AG04449 (cell line): ENCODE measurements around the gene COL17A1.

Source experiments
- CTCF ChIA-PET: fragments of 350-600 bp; formaldehyde crosslinking; extraction: SDS; loops from one replicate; lab custom pipeline; 2021; ENCODE audit warnings: antibody characterized with exemption; lab: Yijun Ruan, JAX
- POLR2A ChIA-PET: fragments of 400-600, 350-600 bp; formaldehyde crosslinking; extraction: SDS; loops from one replicate; lab custom pipeline; 2020; ENCODE audit warnings: antibody characterized with exemption, inconsistent platforms; lab: Yijun Ruan, JAX
- DNase-seq: peaks from one replicate; pipeline ENCODE4 v3.0.0-alpha.2; 2010; ENCODE audit warnings: low read depth, low spot score
- H3K4me3 ChIP-seq: 2 replicates; pipeline ENCODE4 v1.5.1; 2011; ENCODE audit warnings: low read depth, mild to moderate bottlenecking, control low read depth, low read length
- TF ChIP-seq, protein P1 (sequence below): IDR thresholded peaks from one replicate; pipeline ENCODE4 v1.5.1; 2011; ENCODE audit warnings: mild to moderate bottlenecking, moderate library complexity, low read length, control low read depth, inconsistent platforms; ENCODE audit not compliant: insufficient read depth; ENCODE audit errors: missing control alignments

The COL17A1 gene

DNA sequence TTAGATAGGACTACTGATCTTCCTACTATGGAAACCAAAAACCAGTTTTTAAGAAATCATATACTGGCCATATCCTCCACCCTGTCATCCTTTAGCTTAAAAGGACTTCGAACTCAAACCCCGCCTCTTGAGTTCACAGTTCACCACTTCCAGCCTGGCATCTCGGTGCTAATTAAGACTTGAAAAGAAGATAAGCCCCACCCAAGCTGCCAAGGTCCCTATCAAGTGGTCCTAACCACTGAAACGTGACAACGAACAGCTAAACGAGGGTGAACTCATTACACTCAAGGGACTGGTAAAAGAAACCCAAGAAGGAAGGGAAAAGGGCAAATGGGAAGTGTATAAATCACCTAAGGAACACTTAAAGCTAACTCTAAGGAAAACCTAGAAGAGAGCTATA is 16.1 kb downstream of the COL17A1 start:
- CTCF ChIA-PET, result no interaction called here
- POLR2A ChIA-PET, result no interaction called here
- H3K4me3 ChIP-seq, result no peak overlapping the region
- TF ChIP-seq, protein P1, sequence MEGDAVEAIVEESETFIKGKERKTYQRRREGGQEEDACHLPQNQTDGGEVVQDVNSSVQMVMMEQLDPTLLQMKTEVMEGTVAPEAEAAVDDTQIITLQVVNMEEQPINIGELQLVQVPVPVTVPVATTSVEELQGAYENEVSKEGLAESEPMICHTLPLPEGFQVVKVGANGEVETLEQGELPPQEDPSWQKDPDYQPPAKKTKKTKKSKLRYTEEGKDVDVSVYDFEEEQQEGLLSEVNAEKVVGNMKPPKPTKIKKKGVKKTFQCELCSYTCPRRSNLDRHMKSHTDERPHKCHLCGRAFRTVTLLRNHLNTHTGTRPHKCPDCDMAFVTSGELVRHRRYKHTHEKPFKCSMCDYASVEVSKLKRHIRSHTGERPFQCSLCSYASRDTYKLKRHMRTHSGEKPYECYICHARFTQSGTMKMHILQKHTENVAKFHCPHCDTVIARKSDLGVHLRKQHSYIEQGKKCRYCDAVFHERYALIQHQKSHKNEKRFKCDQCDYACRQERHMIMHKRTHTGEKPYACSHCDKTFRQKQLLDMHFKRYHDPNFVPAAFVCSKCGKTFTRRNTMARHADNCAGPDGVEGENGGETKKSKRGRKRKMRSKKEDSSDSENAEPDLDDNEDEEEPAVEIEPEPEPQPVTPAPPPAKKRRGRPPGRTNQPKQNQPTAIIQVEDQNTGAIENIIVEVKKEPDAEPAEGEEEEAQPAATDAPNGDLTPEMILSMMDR, result no peak
- DNase-seq, result no peak

DNA sequence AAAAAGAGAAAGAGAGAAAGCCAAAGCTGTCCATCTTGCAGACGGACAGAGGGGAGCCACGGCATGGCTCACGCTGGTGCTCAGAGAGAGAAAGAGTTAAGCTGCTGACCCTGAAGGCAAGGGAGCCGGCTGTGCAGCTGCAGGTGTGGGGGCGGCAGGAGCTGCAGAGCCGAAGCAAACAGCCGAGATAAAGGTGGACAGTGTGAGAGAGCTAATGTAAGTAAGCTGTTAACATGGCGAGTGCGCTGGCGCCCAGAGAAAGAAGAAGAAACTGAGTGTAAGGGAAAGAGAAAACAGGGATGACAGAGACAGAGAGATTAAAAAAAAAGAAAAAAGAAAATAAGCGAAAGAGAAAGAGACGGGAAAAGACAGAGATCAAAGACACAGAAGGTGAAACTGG is 18.2 kb downstream of the COL17A1 start:
- DNase-seq, result no peak
- CTCF ChIA-PET, result interaction anchor here (1.1 to 2.4 kb wide), 3 partner anchors 9 to 54 kb away, joined by 3 to 9 read pairs (median 3); partner anchors contain the start of gene SFR1
- TF ChIP-seq, protein P1, result no peak
- POLR2A ChIA-PET, result interaction anchor here (0.7 kb wide), 1 partner anchor 9 kb away, joined by 6 read pairs; no protein-coding TSS in a partner anchor
- no peak overlapping the region for H3K4me3 ChIP-seq

DNA sequence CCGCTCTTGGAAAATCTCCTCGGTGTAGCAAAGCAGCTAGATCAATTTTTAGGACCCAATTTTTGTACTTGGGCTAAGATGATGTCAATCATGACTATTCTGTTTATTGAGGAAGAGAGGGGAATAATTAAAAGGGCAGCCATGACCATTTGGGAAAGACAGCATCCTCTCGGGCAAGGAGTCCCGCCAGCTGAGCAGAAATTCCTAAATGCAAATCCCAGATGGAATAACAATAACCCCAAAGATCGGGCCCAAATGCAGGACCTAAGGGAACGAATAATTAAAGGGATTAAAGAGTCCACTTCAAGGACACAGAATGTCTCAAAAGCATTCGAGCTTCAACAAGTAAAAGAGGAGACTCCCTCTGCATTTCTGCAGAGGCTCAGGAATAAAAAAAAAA is 18.7 kb downstream of the COL17A1 start:
- DNase-seq, result no peak
- TF ChIP-seq, protein P1, result no peak
- POLR2A ChIA-PET, result interaction anchor here (0.7 kb wide), 1 partner anchor 9 kb away, joined by 6 read pairs; no protein-coding TSS in a partner anchor
- no peak overlapping the region for H3K4me3 ChIP-seq
- CTCF ChIA-PET, result interaction anchor here (1.1 to 2.4 kb wide), 2 partner anchors 8 to 55 kb away, joined by 3 to 9 read pairs; partner anchors contain the start of gene SFR1

DNA sequence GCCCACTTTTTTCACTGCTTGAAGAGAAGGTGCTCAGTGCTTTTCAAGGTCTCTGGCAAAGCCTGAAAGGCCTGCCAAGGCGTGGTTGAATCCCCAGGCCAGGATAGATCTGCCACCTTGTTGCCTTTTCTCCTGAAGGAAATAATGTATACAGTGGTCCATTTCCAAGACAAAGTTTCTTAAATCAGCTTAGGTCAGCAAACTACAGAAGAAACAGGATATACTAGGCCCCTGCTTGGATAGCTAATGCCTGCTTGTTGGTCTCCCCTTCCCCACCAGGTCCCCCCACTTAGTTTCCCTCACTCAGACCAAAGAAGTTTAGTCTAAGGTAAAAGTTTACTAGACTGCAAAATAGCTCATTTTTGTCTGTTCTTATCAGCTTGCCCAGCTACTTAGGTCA is 19.9 kb downstream of the COL17A1 start:
- ChIA-PET CTCF (interaction anchor here (2.4 kb wide), 1 partner anchor 56 kb away, joined by 9 read pairs; the partner anchor contains the start of gene SFR1), POLR2A (no interaction called here)
- no peak overlapping the region for H3K4me3 ChIP-seq
- DNase-seq, result no peak
- TF ChIP-seq, protein P1, result no peak

DNA sequence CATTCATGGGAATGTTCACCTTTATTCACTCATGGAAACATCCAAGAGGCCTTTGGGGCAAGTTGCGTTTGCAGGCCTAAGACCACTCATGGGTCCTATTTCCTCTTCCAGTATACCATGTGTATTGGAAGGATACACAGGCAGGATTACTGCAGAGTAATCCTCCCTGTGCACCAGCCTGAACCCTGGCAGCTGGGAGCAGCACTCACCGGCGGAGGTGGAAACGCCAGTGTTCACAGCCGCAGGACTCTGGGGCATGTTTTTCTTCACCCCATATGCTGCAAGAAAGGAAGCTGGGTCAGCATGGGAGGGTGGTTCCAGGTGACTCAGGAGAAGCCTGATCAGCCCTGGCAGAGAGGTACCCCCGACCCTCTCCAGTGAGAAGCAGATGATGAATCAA is 24.5 kb downstream of the COL17A1 start:
- no peak for DNase-seq
- TF ChIP-seq, protein P1, result no peak
- H3K4me3 ChIP-seq, result no peak overlapping the region
- POLR2A ChIA-PET, result no interaction called here
- CTCF ChIA-PET, result interaction anchor here (0.6 to 2.3 kb wide), 3 partner anchors 21 to 173 kb away, joined by 3 to 5 read pairs (median 3); no protein-coding TSS in a partner anchor

DNA sequence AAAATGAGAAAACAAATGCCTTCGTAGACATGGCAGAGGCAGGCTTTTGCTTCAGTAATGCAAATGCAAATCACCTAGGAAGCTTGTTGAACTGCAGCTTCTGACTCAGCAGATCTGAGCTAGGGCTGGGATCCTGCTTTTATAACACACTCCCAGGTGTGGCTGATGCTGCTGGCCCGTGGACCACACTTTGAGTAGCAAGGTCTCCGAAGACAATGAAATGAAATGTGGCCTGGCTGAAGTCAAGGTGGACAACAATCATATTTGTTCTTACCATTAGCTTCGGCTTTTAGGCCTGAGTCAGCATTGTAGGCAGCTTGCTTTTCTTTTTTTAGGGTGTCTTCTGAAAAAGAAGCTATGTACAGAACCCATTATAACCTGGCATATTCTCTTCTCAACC is 26.3 kb downstream of the COL17A1 start:
- DNase-seq, result no peak
- no peak overlapping the region for H3K4me3 ChIP-seq
- ChIA-PET CTCF (interaction anchor here (1.3 to 2.0 kb wide), 4 partner anchors 8 to 62 kb away, joined by 3 to 9 read pairs (median 4); partner anchors contain the start of gene SFR1), POLR2A (no interaction called here)
- TF ChIP-seq, protein P1, result no peak
